Esophagus squamous epithelium (tissue), 5 donors: ENCODE results near the gene THAP3. TPM values are rescaled to one million over a fixed set of nuclear protein-coding genes. Genes with fewer than 3 reads are reported as not detected.

Experiments used
- DNase-seq: peaks from one replicate; lab custom pipeline; 2025; lab: John Stamatoyannopoulos, UW
- H3K27ac ChIP-seq, 4 donors: fragments of 200-600 bp; sonication (generic); one replicate each; pipeline ENCODE4 v1.5.1; 2016 to 2019; ENCODE audit warnings: mild to moderate bottlenecking in 1 of 4
- H3K27me3 ChIP-seq, 4 donors: fragments of 200-600 bp; sonication (generic); 1 replicate in 3 of 4; 2 replicates in 1 of 4; pipeline versions ENCODE4 v1.5.1 to v1.6.0; 2017 to 2021; ENCODE audit warnings: antibody characterized with exemption in 1 of 4
- H3K36me3 ChIP-seq, 3 donors: fragments of 200-600 bp; sonication (generic); one replicate each; pipeline ENCODE4 v1.5.1; 2016 to 2019
- H3K4me1 ChIP-seq, 3 donors: fragments of 200-600 bp; sonication (generic); one replicate each; pipeline ENCODE4 v1.5.1; 2017 to 2019
- H3K4me3 ChIP-seq, 4 donors: fragments of 200-600 bp; sonication (generic); 1 replicate in 3 of 4; 2 replicates in 1 of 4; pipeline ENCODE4 v1.5.1; 2016 to 2019; ENCODE audit warnings: mild to moderate bottlenecking in 2 of 4, moderate library complexity in 1 of 4
- H3K9me3 ChIP-seq, 3 donors: fragments of 200-600 bp; sonication (generic); one replicate each; pipeline ENCODE4 v1.5.1; 2016 to 2019
- CTCF ChIP-seq, 6 experiments: fragments of 450-650 bp in 4 of 6; fragments of 200-600 bp in 2 of 6; sonication (generic) in 2 of 6; IDR thresholded peaks; one replicate each; pipeline ENCODE4 v1.5.1; 2016 to 2019; ENCODE audit warnings: antibody characterized with exemption in 6 of 6, mild to moderate bottlenecking in 4 of 6, moderate library complexity in 4 of 6
- POLR2A ChIP-seq, 4 donors: fragments of 450-650 bp; IDR thresholded peaks; one replicate each; pipeline ENCODE4 v1.6.1; 2017; ENCODE audit warnings: antibody characterized with exemption in 4 of 4, mild to moderate bottlenecking in 4 of 4, moderate library complexity in 3 of 4
- WGBS, 2 donors: methylation state at CpG; one replicate each; pipeline ENCODE4 v1.1.5; 2018; 5-methylcytosine and 5-hydroxymethylcytosine counted together
- intact Hi-C: fragments of 100-400 bp; cut with DNase I; formaldehyde crosslinking; loops from one replicate; pipeline ENCODE4 v1.15.0; 2022
- total RNA-seq, 4 donors: library from RNA; depleted of rRNA; stranded (reverse); fragments of >200 nt; gene quantifications; one replicate each; pipeline ENCODE4 v1.1.0, GENCODE V29; 2016
- donor health status: DM: yes; HTN: yes; CAD: no.

THAP3 gene
- total RNA-seq, 4 donors from 2014 or later, result 4.8 to 17.1 (median 13.3) TPM

DNA sequence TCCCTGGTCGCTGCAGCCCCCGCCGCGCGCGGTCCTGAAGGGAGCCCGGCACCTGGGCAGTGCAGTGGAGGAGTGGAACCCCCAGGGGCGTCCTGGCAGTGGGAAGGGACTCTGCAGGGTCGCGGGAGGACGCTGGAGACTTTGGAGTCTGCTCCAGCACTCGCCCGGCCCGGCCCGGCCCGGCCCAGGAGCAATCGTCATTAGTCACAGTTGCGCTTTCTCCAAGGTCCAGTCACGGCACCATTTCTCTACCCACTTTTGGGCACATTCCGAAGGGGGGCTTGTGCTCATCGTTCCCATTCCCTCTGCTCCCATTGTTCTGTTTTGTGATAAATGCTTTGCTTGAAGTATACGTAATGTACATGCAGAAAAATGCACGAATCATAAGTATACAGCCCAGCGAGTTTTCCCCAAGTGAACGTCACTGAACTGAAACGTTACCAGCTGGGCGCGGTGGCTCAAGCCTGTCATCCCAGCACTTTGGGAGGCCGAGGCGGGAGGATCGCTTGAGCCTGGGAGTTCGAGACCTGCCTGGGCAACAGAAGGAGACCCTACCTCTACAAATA, 999 bp downstream of the THAP3 start:
- DNase-seq, result no peak
- Histone ChIP-seq H3K9me3 (no peaks in the 10 kb centered on the region), H3K27me3 (no peaks in the 10 kb centered on the region), H3K4me1 (peaks cover 11 to 36% (median 13%) of the 10 kb centered on the region in 3 donors), H3K27ac (peak overlapping the region; percentile 85 to 95 (median 91)), H3K4me3 (peak overlapping the region; percentile 66 to 95 (median 74)), H3K36me3 (peaks cover 10 to 76% (median 23%) of the 10 kb centered on the region in 3 donors)
- 0 to 2% methylated on average over 18 of the region's 32 CpGs for WGBS, 2 donors
- TF ChIP-seq POLR2A (IDR thresholded peaks at IDR 0.05), result no peak
- TF ChIP-seq CTCF (IDR thresholded peaks at IDR 0.05), result no peak
- intact Hi-C loops, result loop anchor here (10.0 kb wide), 1 partner anchor 71 kb away; the partner anchor contains the start of genes NOL9 and TAS1R1

DNA sequence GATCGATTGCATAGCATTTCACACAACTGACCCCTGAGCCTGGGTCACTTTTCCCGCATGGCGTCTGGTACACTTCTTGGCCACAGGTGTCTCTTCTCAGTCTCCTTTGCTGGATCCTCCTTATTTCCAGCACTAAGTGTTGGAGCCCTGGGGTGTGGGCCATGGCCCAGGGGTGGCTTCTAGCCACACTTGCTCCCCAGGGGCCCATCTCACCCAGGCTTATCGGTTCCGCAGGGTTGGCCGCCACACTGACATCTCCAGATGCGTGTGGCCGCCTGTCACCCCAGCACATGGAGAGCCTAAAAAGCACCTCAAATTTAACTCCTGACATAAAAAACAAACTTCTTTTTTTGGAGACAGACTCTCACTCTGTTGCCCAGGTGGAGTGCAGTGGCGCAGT, 2.4 kb downstream of the THAP3 start:
- peaks cover 11 to 36% (median 13%) of the 10 kb centered on the region in 3 donors for H3K4me1 ChIP-seq
- no peaks in the 10 kb centered on the region for H3K27me3 ChIP-seq
- H3K9me3 ChIP-seq, result no peaks in the 10 kb centered on the region
- no peak for DNase-seq
- no peak overlapping the region for H3K27ac ChIP-seq
- peaks cover 10 to 76% (median 16%) of the 10 kb centered on the region in 3 donors for H3K36me3 ChIP-seq
- no peak overlapping the region for H3K4me3 ChIP-seq
- no peak for TF ChIP-seq POLR2A (IDR thresholded peaks at IDR 0.05)
- TF ChIP-seq CTCF (IDR thresholded peaks at IDR 0.05), result no peak
- 91 to 95% methylated on average over 5 to 9 of the region's 9 CpGs for WGBS, 2 donors
- intact Hi-C loops, result loop anchor here (10.0 kb wide), 1 partner anchor 72 kb away; the partner anchor contains the start of genes NOL9 and TAS1R1

GRCh38 chr1:6627841-6628545, 3.3 kb downstream of the THAP3 start:
- WGBS, 2 donors, result 89 to 92% methylated on average over 15 to 19 of the region's 21 CpGs
- Histone ChIP-seq H3K9me3 (no peaks in the 10 kb centered on the region), H3K4me3 (no peak overlapping the region), H3K36me3 (peaks cover 10 to 76% (median 15%) of the 10 kb centered on the region in 3 donors), H3K27me3 (no peaks in the 10 kb centered on the region), H3K27ac (no peak overlapping the region), H3K4me1 (peaks cover 11 to 36% (median 13%) of the 10 kb centered on the region in 3 donors)
- TF ChIP-seq CTCF (IDR thresholded peaks at IDR 0.05), result no peak
- TF ChIP-seq POLR2A (IDR thresholded peaks at IDR 0.05), result no peak
- intact Hi-C loops, result loop anchor here (10.0 kb wide), 1 partner anchor 73 kb away; the partner anchor contains the start of genes NOL9 and TAS1R1
- DNase-seq, result no peak

DNA sequence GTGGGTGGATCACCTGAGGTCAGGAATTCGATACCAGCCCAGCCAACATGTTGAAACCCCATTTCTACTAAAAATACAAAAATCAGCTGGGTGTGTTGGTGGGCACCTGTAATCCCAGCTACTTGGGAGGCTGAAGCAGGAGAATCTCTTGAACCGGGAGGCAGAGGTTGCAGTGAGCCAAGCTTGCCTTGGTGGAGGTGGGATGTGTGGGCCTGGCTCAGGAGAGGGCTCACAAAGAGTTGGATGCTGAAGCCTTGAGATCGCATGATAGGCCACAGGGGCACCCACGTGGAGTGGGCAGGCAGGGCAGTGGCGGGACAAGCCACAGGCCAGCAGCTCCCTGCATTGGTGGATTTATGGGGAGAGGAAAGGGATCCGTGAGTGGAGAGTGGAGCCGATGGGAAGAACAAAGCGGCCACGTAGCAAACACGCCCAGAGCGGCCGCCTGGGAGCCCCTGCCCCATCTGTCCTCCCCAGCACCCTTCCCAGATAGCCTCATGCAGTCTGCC, 4.4 kb downstream of the THAP3 start:
- Histone ChIP-seq H3K27ac (no peak overlapping the region), H3K36me3 (peaks cover 15 to 76% (median 22%) of the 10 kb centered on the region in 3 donors), H3K4me3 (no peak overlapping the region), H3K4me1 (peaks cover 11 to 36% (median 13%) of the 10 kb centered on the region in 3 donors), H3K27me3 (no peaks in the 10 kb centered on the region), H3K9me3 (no peaks in the 10 kb centered on the region)
- intact Hi-C loops, result loop anchor here (10.0 kb wide), 1 partner anchor 74 kb away; the partner anchor contains the start of genes NOL9 and TAS1R1
- no peak for DNase-seq
- 91 to 93% methylated on average over 7 to 12 of the region's 12 CpGs for WGBS, 2 donors
- TF ChIP-seq CTCF (IDR thresholded peaks at IDR 0.05), result no peak
- no peak for TF ChIP-seq POLR2A (IDR thresholded peaks at IDR 0.05)

DNA sequence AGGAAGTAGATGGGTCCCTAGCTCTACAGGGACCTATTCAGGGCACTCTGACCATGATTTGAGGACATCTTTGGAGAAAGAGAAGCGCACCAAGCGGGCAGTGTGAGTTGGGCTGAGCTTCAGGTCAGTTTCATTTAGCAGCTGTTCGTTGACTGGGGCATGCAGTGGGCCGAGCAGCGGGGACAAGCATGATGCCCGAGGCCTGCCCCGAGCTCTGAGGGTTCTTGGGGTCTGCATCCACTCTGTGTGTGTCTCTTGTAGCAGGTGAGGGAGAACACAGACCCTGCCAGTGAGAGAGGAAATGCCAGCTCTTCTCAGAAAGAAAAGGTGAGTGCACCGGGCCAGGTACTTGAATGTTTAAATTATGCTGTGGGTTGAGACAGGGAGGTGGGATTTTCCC, 5.4 kb downstream of the THAP3 start:
- Histone ChIP-seq H3K4me3 (no peak overlapping the region), H3K27me3 (no peaks in the 10 kb centered on the region), H3K4me1 (peaks cover 10 to 34% (median 11%) of the 10 kb centered on the region in 3 donors), H3K27ac (no peak overlapping the region), H3K9me3 (no peaks in the 10 kb centered on the region), H3K36me3 (peaks cover 15 to 86% (median 22%) of the 10 kb centered on the region in 3 donors)
- intact Hi-C loops, result no loop called here
- no peak for TF ChIP-seq CTCF (IDR thresholded peaks at IDR 0.05)
- TF ChIP-seq POLR2A (IDR thresholded peaks at IDR 0.05), result no peak
- 83 to 95% methylated on average over 4 to 6 of the region's 8 CpGs for WGBS, 2 donors
- DNase-seq, result no peak
